NCI-H2196 treated with DMSO at 0.1 percent for 48 hours (cell line): ENCODE data around the gene ZBTB8OS.

Source experiments
- DNase-seq: peaks from one replicate; lab custom pipeline; 2025; ENCODE audit not compliant: unreplicated experiment; lab: John Stamatoyannopoulos, UW

ZBTB8OS gene

GRCh38 chr1:32612189-32612881, 38.0 kb downstream of the ZBTB8OS start:
- DNase-seq, result peak; percentile 56

- no peak for DNase-seq
Observed at GRCh38 chr1:32611859-32612188, 38.5 kb downstream of the ZBTB8OS start.

GRCh38 chr1:32609180-32609579, 41.2 kb downstream of the ZBTB8OS start:
- no peak for DNase-seq

GRCh38 chr1:32606565-32607371, 43.6 kb downstream of the ZBTB8OS start:
- DNase-seq, result no peak

GRCh38 chr1:32605711-32606424, 44.5 kb downstream of the ZBTB8OS start:
- DNase-seq, result no peak

GRCh38 chr1:32600034-32600433, 50.3 kb downstream of the ZBTB8OS start:
- DNase-seq, result no peak

- DNase-seq, result no peak
Observed at GRCh38 chr1:32592943-32593342, 57.4 kb downstream of the ZBTB8OS start.

- DNase-seq, result no peak
Observed at GRCh38 chr1:32580348-32581017, 69.9 kb downstream of the ZBTB8OS start.
